Activated CD4-positive, alpha-beta memory T cell treated with anti-CD3 and anti-CD28 coated beads for 36 hours (primary cell): Measurements from ENCODE around the gene FGF3. TPM values are rescaled to one million over a fixed set of nuclear protein-coding genes. Genes with fewer than 3 reads are reported as not detected.

Experiments used
- CTCF ChIA-PET: fragments of 350-600 bp; sonication (Branson Sonifier 250); formaldehyde crosslinking; loops from one replicate; lab custom pipeline; 2021; ENCODE audit warnings: antibody characterized with exemption, inconsistent platforms; lab: Charles Lee
- POLR2A ChIA-PET: fragments of 350-600 bp; sonication (Branson Sonifier 250); formaldehyde crosslinking; loops from one replicate; lab custom pipeline; 2021; ENCODE audit warnings: antibody characterized with exemption; lab: Charles Lee
- DNase-seq: peaks from one replicate; pipeline ENCODE4 v3.0.0-alpha.2; 2020
- H3K27ac Mint-ChIP-seq: one replicate; pipeline ENCODE4 v1.8.0; 2021; ENCODE audit warnings: mixed read lengths
- H3K27me3 Mint-ChIP-seq: one replicate; pipeline ENCODE4 v1.8.0; 2021; ENCODE audit warnings: mixed read lengths
- H3K36me3 Mint-ChIP-seq: one replicate; pipeline ENCODE4 v1.8.0; 2021; ENCODE audit warnings: mixed read lengths
- H3K4me1 Mint-ChIP-seq: one replicate; pipeline ENCODE4 v1.8.0; 2021; ENCODE audit warnings: low read depth, mixed read lengths
- H3K4me3 Mint-ChIP-seq: one replicate; pipeline ENCODE4 v1.8.0; 2021; ENCODE audit warnings: mild to moderate bottlenecking, mixed read lengths
- H3K9me3 Mint-ChIP-seq: one replicate; pipeline ENCODE4 v1.8.0; 2021; ENCODE audit warnings: mixed read lengths
- intact Hi-C: fragments of 100-400 bp; cut with micrococcal nuclease; formaldehyde crosslinking; loops from one replicate; pipeline ENCODE4 v1.15.1; 2023
- total RNA-seq, 2 experiments: library from RNA; stranded (reverse); gene quantifications; one replicate each; pipeline ENCODE4 v1.2.3, GENCODE V29; 2021

The FGF3 gene
- total RNA-seq, 2 experiments from 2014 or later = not detected

DNA sequence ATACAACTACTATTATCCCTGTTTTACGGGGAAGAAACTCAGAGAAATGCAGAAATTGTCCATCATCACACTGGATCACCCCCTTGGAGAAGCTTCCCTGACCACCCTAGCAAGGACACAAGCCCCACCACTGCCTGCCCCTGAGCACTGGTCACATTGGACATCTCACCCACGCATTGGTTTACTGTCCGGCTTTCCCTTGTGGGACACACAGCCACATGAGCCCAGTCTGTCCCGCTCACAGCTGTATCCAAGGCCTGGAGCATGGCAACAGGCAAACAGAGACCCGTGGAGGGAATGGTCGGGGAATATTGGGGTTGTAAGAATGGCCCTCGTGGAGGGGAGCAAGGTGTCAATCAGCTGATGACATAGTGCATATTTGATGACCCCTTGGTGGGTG, 42.7 kb upstream of the FGF3 start:
- H3K27ac Mint-ChIP-seq = no peak overlapping the region
- peaks cover 29% of the 10 kb centered on the region for H3K27me3 Mint-ChIP-seq
- CTCF ChIA-PET = no interaction called here
- POLR2A ChIA-PET = no interaction called here
- H3K36me3 Mint-ChIP-seq = no peaks in the 10 kb centered on the region
- H3K4me3 Mint-ChIP-seq = no peak overlapping the region
- intact Hi-C loops = no loop called here
- DNase-seq = no peak
- H3K4me1 Mint-ChIP-seq = no peaks in the 10 kb centered on the region
- no peaks in the 10 kb centered on the region for H3K9me3 Mint-ChIP-seq

DNA sequence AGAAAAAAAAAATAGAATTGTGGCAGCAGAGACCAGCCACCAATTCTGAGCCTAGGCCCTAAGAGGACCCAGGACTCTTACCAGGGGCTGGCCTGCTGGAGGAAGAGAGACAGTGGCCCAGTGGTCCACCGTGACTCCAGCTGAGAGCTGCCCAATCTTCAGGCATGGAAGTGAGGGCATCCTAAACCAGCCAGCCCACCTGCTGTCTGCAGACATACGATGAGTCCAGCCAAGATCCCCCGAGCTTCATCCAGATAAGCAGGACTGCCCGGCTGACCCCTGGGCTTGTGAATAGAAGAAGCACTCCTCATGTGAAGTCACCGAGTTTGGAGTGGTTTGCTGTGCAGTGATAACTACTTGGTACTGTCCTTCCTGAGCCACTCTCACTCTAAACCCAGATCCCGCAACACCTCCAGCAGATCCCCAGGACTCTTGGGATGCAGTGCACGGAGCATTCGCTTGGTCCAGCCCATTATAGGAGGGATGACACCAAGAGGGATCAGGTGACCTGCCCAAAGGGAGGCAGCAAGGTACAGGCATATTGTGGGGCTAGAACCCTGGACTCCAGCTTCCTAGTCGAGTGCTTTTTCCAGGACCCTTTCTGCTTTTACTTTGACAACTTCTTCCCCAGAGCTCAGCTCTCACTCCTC, 41.7 kb upstream of the FGF3 start:
- no peaks in the 10 kb centered on the region for H3K9me3 Mint-ChIP-seq
- no peak overlapping the region for H3K27ac Mint-ChIP-seq
- ChIA-PET CTCF (interaction anchor here (0.7 kb wide), 1 partner anchor 186 kb away, joined by 3 read pairs; the partner anchor contains the start of gene LTO1), POLR2A (no interaction called here)
- H3K4me1 Mint-ChIP-seq = no peaks in the 10 kb centered on the region
- no peak overlapping the region for H3K4me3 Mint-ChIP-seq
- no peak for DNase-seq
- H3K27me3 Mint-ChIP-seq = peaks cover 31% of the 10 kb centered on the region
- intact Hi-C loops = no loop called here
- no peaks in the 10 kb centered on the region for H3K36me3 Mint-ChIP-seq

GRCh38 chr11:69860244-69860643, 41.0 kb upstream of the FGF3 start:
- Mint-ChIP-seq H3K4me1 (no peaks in the 10 kb centered on the region), H3K36me3 (no peaks in the 10 kb centered on the region), H3K27me3 (peaks cover 34% of the 10 kb centered on the region), H3K27ac (no peak overlapping the region), H3K4me3 (no peak overlapping the region), H3K9me3 (no peaks in the 10 kb centered on the region)
- POLR2A ChIA-PET = no interaction called here
- CTCF ChIA-PET = interaction anchor here (0.7 kb wide), 1 partner anchor 185 kb away, joined by 3 read pairs; the partner anchor contains the start of gene LTO1
- no peak for DNase-seq
- intact Hi-C loops = no loop called here

- intact Hi-C loops = no loop called here
- Mint-ChIP-seq H3K4me1 (no peaks in the 10 kb centered on the region), H3K36me3 (no peaks in the 10 kb centered on the region), H3K27ac (no peak overlapping the region), H3K27me3 (peaks cover 37% of the 10 kb centered on the region), H3K4me3 (no peak overlapping the region), H3K9me3 (no peaks in the 10 kb centered on the region)
- POLR2A ChIA-PET = no interaction called here
- CTCF ChIA-PET = no interaction called here
- DNase-seq = no peak
Measured at GRCh38 chr11:69859275-69859934, 40.2 kb upstream of the FGF3 start.

- no peaks in the 10 kb centered on the region for H3K4me1 Mint-ChIP-seq
- H3K36me3 Mint-ChIP-seq = no peaks in the 10 kb centered on the region
- H3K27me3 Mint-ChIP-seq = peaks cover 38% of the 10 kb centered on the region
- ChIA-PET POLR2A (no interaction called here), CTCF (no interaction called here)
- H3K9me3 Mint-ChIP-seq = peaks cover 9% of the 10 kb centered on the region
- H3K27ac Mint-ChIP-seq = no peak overlapping the region
- intact Hi-C loops = no loop called here
- H3K4me3 Mint-ChIP-seq = no peak overlapping the region
- DNase-seq = no peak
Measured at GRCh38 chr11:69855421-69855820, 36.2 kb upstream of the FGF3 start.

- H3K27ac Mint-ChIP-seq = no peak overlapping the region
- peaks cover 9% of the 10 kb centered on the region for H3K9me3 Mint-ChIP-seq
- H3K36me3 Mint-ChIP-seq = no peaks in the 10 kb centered on the region
- H3K4me1 Mint-ChIP-seq = no peaks in the 10 kb centered on the region
- intact Hi-C loops = no loop called here
- CTCF ChIA-PET = no interaction called here
- POLR2A ChIA-PET = interaction anchor here (0.6 kb wide), 1 partner anchor 67 kb away, joined by 3 read pairs; no protein-coding TSS in a partner anchor
- no peak for DNase-seq
- H3K27me3 Mint-ChIP-seq = peaks cover 38% of the 10 kb centered on the region
- H3K4me3 Mint-ChIP-seq = no peak overlapping the region
Measured at GRCh38 chr11:69854713-69855112, 35.5 kb upstream of the FGF3 start.

DNA sequence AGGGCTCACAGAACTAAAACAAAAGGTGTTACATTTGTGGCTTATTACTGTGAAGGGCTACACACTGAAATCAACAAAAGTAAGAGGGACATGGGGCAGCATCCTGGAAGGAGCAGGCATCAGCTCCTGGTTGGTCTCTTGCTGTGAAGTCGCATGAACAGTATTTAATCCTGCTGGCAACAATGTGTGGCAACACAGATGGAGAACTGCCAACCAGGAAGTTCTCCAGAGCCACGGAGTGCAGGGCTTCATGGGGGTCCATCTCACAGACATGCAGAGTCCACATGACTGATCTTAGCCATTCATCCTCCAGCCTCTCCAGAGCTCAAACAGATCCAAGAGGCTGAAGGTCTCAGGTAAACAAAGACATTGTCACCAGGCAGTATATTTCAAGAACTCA, 32.8 kb upstream of the FGF3 start:
- no peak for DNase-seq
- Mint-ChIP-seq H3K4me1 (no peaks in the 10 kb centered on the region), H3K36me3 (no peaks in the 10 kb centered on the region), H3K9me3 (peaks cover 9% of the 10 kb centered on the region), H3K27me3 (peaks cover 32% of the 10 kb centered on the region), H3K4me3 (no peak overlapping the region), H3K27ac (no peak overlapping the region)
- ChIA-PET CTCF (no interaction called here), POLR2A (no interaction called here)
- intact Hi-C loops = no loop called here

DNA sequence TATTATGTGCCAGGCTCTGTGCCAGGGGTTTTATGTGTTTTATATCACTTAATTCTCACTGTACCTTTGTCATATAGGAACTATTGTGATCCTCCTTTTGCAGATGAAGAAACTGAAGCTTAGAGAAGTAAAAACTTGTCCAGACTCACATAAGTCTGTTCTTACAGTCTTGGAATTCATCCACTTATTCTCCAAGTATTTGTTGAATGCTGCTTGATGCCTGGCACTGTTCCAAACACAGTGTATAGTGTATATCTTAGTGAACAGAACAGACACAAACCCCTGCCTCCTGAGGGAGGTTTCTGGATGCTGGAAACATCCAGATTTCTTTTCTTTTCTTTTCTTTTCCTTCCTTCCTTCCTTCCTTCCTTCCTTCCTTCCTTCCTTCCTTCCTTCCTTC, 29.0 kb upstream of the FGF3 start:
- peaks cover 21% of the 10 kb centered on the region for H3K27me3 Mint-ChIP-seq
- POLR2A ChIA-PET = no interaction called here
- no peaks in the 10 kb centered on the region for H3K4me1 Mint-ChIP-seq
- H3K36me3 Mint-ChIP-seq = no peaks in the 10 kb centered on the region
- H3K9me3 Mint-ChIP-seq = peaks cover 9% of the 10 kb centered on the region
- intact Hi-C loops = no loop called here
- CTCF ChIA-PET = no interaction called here
- no peak for DNase-seq
- no peak overlapping the region for H3K4me3 Mint-ChIP-seq
- no peak overlapping the region for H3K27ac Mint-ChIP-seq

GRCh38 chr11:69844396-69844795, 25.2 kb upstream of the FGF3 start:
- POLR2A ChIA-PET = no interaction called here
- H3K27ac Mint-ChIP-seq = no peak overlapping the region
- intact Hi-C loops = loop anchor here (5.0 kb wide), 1 partner anchor 157 kb away; no protein-coding TSS in a partner anchor
- CTCF ChIA-PET = no interaction called here
- no peaks in the 10 kb centered on the region for H3K36me3 Mint-ChIP-seq
- no peaks in the 10 kb centered on the region for H3K9me3 Mint-ChIP-seq
- no peak overlapping the region for H3K4me3 Mint-ChIP-seq
- H3K4me1 Mint-ChIP-seq = no peaks in the 10 kb centered on the region
- peaks cover 10% of the 10 kb centered on the region for H3K27me3 Mint-ChIP-seq
- DNase-seq = no peak

GRCh38 chr11:69843529-69843921, 24.3 kb upstream of the FGF3 start:
- ChIA-PET CTCF (no interaction called here), POLR2A (no interaction called here)
- Mint-ChIP-seq H3K36me3 (no peaks in the 10 kb centered on the region), H3K9me3 (no peaks in the 10 kb centered on the region), H3K27me3 (peaks cover 10% of the 10 kb centered on the region), H3K4me1 (no peaks in the 10 kb centered on the region), H3K27ac (no peak overlapping the region), H3K4me3 (no peak overlapping the region)
- DNase-seq = no peak
- intact Hi-C loops = loop anchor here (5.0 kb wide), 1 partner anchor 156 kb away; no protein-coding TSS in a partner anchor

DNA sequence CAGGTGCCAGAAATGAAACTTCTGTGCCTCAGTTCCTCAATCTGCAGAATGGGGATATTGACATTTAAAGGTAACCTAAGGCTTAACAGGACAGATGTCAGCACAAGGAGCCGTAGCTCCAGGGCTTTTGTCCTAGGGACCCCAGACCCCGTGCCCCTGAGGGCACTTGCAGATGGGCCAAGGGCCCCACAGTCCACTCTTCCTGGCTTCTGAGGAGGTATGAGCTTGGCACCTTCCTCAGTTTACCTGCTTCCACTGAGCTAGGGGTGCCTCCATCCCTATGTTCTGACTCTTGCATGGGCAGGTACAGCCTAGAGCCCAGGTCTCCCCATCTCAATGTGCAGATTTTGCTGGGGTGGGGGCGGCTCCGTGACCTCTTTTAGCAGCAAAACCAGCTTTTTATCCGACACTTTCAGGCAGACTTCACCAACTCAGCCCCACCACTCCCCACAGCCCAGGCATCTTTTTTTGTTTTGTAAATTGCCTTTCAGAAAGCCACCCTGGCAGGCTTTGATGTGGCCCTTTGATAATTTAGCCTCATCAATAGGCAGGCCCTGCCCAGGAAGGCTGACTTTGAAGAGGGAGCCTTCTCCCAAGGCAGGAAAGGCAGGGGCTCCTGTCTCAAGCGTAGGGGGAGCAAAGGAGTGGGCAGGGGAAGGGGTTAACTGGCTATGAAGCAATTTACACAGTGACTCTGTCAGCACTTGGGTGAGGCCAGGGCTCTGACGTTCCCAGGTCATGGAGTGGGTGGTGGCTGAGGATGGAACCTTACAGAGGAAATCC, 23.7 kb upstream of the FGF3 start:
- H3K36me3 Mint-ChIP-seq = no peaks in the 10 kb centered on the region
- no peak overlapping the region for H3K27ac Mint-ChIP-seq
- POLR2A ChIA-PET = no interaction called here
- DNase-seq = no peak
- intact Hi-C loops = loop anchor here (5.0 kb wide), 1 partner anchor 156 kb away; no protein-coding TSS in a partner anchor
- no peaks in the 10 kb centered on the region for H3K4me1 Mint-ChIP-seq
- no peaks in the 10 kb centered on the region for H3K9me3 Mint-ChIP-seq
- CTCF ChIA-PET = interaction anchor here (1.2 to 1.4 kb wide), 3 partner anchors 134 to 172 kb away, joined by 4 to 5 read pairs (median 4); no protein-coding TSS in a partner anchor
- H3K27me3 Mint-ChIP-seq = peaks cover 13% of the 10 kb centered on the region
- no peak overlapping the region for H3K4me3 Mint-ChIP-seq
